SJSA1 (cell line): Measurements from ENCODE around the gene PIGO. TPM values are rescaled to one million over a fixed set of nuclear protein-coding genes. Genes with fewer than 3 reads are reported as not detected.

ENCODE experiments used
- DNase-seq, 2 experiments: peaks; one replicate each; pipeline ENCODE4 v3.0.0-alpha.2; 2015 to 2020; ENCODE audit warnings: low spot score in 2 of 2, low read depth in 1 of 2
- H3K27ac ChIP-seq: fragments of 250-450 bp; sonication (Bioruptor Pico); 2 replicates; pipeline ENCODE4 v1.5.1; 2020; ENCODE audit warnings: mild to moderate bottlenecking, moderate library complexity
- H3K27me3 ChIP-seq: fragments of 250-450 bp; sonication (Bioruptor Pico); replicated peaks from 2 replicates; pipeline ENCODE4 v1.5.1; 2020; ENCODE audit warnings: mild to moderate bottlenecking, moderate library complexity
- H3K36me3 ChIP-seq: fragments of 250-450 bp; sonication (Bioruptor Pico); 2 replicates; pipeline ENCODE4 v1.5.1; 2020; ENCODE audit warnings: mild to moderate bottlenecking
- H3K4me1 ChIP-seq: fragments of 250-450 bp; sonication (Bioruptor Pico); replicated peaks from 2 replicates; pipeline ENCODE4 v1.6.1; 2021; ENCODE audit warnings: mild to moderate bottlenecking
- H3K4me3 ChIP-seq: fragments of 250-450 bp; sonication (Bioruptor Pico); 2 replicates; pipeline ENCODE4 v1.5.1; 2020; ENCODE audit warnings: mild to moderate bottlenecking
- H3K9me3 ChIP-seq: fragments of 250-450 bp; sonication (Bioruptor Pico); replicated peaks from 2 replicates; pipeline ENCODE4 v1.5.1; 2020; ENCODE audit warnings: mild to moderate bottlenecking
- total RNA-seq: library from RNA; depleted of rRNA; stranded (reverse); fragments of >200 nt; shearing (Covaris generic); gene quantifications from 2 replicates; pipeline ENCODE4 v1.2.3, GENCODE V29; 2014

Gene PIGO
- total RNA-seq, 1 experiment from 2014 or later: 7.1 TPM

GRCh38 chr9:35111001-35111933, 14.9 kb upstream of the PIGO start:
- Histone ChIP-seq H3K27me3 (no peaks in the 10 kb centered on the region), H3K27ac (peak overlapping the region; percentile 70), H3K4me1 (peaks cover 41% of the 10 kb centered on the region), H3K36me3 (no peaks in the 10 kb centered on the region; the same call in 1 of the 2 replicates), H3K4me3 (peak overlapping the region; percentile 61), H3K9me3 (no peaks in the 10 kb centered on the region)
- peak; percentile 81 to 95 for DNase-seq

DNA sequence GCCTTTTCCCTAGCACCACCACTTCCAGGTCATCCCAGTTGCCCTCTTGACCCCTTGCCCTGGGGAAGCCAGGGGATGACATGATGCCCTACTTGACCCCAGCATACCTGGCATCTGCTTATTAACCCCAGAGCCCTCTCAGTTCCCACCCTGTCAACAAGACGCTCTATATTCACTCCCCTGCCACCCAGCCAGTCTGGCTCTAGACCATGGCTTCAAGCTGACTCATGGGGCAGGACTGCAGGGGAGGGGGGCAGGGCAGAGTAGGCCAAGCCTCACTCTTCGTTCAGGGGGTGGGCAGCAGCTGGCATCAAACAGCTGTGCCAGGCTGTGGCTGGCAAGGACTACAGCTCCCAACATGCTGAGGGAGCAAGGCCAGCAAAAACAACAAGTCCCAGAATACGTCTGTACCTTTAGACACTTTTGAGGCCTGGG, 14.0 kb upstream of the PIGO start:
- H3K36me3 ChIP-seq: no peaks in the 10 kb centered on the region; the same call in 1 of the 2 replicates
- peak overlapping the region; percentile 61 for H3K4me3 ChIP-seq
- H3K27ac ChIP-seq: no peak overlapping the region
- H3K4me1 ChIP-seq: peaks cover 40% of the 10 kb centered on the region
- DNase-seq: peak; percentile 31 to 59
- no peaks in the 10 kb centered on the region for H3K9me3 ChIP-seq
- no peaks in the 10 kb centered on the region for H3K27me3 ChIP-seq

GRCh38 chr9:35108946-35109575, 12.7 kb upstream of the PIGO start:
- H3K4me3 ChIP-seq: no peak overlapping the region

DNA sequence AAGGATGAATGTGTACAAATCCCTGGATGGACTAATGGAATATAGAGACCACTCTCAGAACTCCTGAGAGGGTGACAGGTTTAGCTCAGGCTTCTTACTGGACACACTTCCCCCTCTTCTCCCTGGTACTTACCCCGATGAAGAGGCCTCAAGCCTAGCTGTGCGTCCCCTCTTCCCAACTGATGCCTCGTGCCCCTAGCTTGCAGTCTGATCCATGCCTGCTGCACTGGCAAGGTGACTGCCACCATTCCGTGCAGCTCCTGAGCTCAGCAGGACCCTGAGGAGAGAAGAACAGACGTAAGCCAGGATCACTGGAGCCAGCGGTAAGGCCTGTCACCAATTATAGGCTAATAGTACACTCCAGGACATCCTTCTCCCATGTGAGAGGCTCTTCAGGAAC, 12.1 kb upstream of the PIGO start:
- peaks cover 24% of the 10 kb centered on the region for H3K4me1 ChIP-seq
- H3K36me3 ChIP-seq: no peaks in the 10 kb centered on the region; the same call in 1 of the 2 replicates
- H3K27ac ChIP-seq: no peak overlapping the region
- no peaks in the 10 kb centered on the region for H3K9me3 ChIP-seq
- H3K4me3 ChIP-seq: no peak overlapping the region
- H3K27me3 ChIP-seq: no peaks in the 10 kb centered on the region
- no peak for DNase-seq

More at GRCh38 chr9:35108946-35109575, 12.7 kb upstream of the PIGO start:
- Histone ChIP-seq H3K4me1 (peaks cover 27% of the 10 kb centered on the region), H3K36me3 (no peaks in the 10 kb centered on the region; the same call in 1 of the 2 replicates), H3K27ac (no peak overlapping the region), H3K27me3 (no peaks in the 10 kb centered on the region), H3K9me3 (no peaks in the 10 kb centered on the region)
- no peak for DNase-seq

DNA sequence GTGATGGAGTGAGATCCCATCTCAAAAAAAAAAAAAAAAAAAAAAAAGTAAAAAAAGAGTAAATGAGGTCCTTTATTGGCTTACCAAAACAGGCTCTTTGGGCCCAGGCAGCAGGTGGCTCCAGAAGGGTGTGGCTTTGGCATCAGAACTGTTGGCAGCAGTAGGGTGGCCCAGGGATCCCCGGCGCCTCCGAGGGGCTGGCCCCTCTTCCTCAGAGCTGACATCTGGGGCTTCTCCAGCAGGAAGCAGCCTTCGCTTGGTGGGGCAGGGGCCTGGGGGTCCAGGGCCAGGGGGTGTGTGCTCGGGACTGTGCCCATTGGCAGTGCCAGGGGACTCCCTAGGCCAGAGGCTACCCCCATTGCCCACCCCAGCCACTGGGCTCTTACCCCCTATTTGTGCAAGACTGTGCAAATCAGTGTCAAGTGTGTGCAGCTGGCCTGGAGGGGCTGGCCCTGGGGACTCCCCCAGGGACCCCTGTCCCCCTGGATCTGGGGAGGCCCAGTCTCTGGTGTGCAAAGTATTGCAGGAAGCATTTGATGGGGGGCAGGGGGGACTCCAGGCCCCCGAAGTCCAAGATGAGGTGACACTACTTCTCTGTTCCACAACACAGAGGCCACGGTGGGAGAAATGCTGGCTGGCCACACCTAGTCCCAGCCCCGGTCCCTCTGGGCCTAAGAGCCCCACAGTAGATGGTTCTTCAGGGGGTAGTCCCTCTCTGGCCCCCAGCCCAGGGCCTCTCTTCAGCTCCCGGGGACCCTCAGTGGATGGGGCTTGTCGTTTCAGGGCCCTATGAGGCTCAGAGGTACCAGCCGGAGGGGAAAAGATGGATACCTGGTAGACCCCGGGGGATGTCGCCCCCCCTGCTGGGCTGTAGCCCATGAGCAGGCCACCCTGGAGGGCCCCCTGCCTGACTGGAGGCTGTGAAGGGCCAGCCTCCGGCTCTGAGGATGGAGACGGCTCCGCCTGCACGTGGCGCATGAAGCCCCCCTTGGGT, 11.2 kb upstream of the PIGO start:
- no peaks in the 10 kb centered on the region; the same call in 1 of the 2 replicates for H3K36me3 ChIP-seq

DNA sequence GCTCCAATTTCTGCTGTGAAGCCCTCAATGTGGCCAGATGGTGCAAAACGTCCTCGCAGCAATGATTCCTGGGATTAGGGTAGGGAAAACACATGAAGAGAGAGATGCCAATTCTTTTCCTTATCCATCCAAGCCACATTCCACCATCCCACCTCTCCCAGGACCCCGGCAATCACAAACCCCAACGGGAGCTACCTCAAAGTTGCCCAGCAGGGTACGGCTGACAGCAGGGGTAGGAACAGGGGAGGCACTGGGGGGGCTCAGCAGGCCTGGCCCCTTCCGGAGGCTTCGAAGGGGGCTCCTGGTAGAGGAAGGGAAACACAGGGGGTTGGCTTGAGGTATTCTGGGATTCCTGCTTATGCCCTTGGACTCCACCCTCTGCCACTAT, 9.9 kb upstream of the PIGO start:
- H3K4me3 ChIP-seq: no peak overlapping the region

More for the DNA sequence above, 11.2 kb upstream of the PIGO start:
- H3K27me3 ChIP-seq: no peaks in the 10 kb centered on the region
- DNase-seq: no peak
- no peak overlapping the region for H3K4me3 ChIP-seq
- H3K27ac ChIP-seq: no peak overlapping the region
- peaks cover 26% of the 10 kb centered on the region for H3K4me1 ChIP-seq
- H3K9me3 ChIP-seq: no peaks in the 10 kb centered on the region

GRCh38 chr9:35105571-35106342, 9.4 kb upstream of the PIGO start:
- Histone ChIP-seq H3K36me3 (peaks cover 3% of the 10 kb centered on the region; the same call in 1 of the 2 replicates), H3K27ac (no peak overlapping the region), H3K9me3 (no peaks in the 10 kb centered on the region), H3K27me3 (no peaks in the 10 kb centered on the region), H3K4me1 (peaks cover 17% of the 10 kb centered on the region), H3K4me3 (no peak overlapping the region)
- no peak for DNase-seq

More for the DNA sequence above, 9.9 kb upstream of the PIGO start:
- DNase-seq: no peak
- no peaks in the 10 kb centered on the region for H3K9me3 ChIP-seq
- peaks cover 22% of the 10 kb centered on the region for H3K4me1 ChIP-seq
- H3K27ac ChIP-seq: no peak overlapping the region
- H3K27me3 ChIP-seq: no peaks in the 10 kb centered on the region
- H3K36me3 ChIP-seq: peaks cover 3% of the 10 kb centered on the region; the same call in 1 of the 2 replicates

DNA sequence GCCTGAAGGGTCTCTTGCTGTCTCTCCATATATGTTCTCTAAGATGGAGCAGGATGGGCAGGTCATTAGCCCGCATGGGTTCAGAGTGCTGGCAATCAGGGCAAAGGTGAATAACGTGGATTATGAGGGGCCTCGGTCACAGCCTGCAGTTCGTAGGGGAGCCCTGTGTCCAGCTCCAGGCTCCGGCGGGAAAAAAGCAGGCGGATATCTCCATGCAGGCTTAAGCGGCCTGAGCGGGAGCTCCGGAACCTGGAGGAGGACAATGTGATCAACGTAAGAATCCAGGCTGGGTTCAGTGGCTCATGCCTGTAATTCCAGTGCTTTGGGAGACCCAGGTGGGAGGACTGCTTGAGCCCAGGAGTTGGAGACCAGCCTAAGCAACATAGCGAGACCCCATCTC, 8.7 kb upstream of the PIGO start:
- no peaks in the 10 kb centered on the region for H3K9me3 ChIP-seq
- H3K27ac ChIP-seq: no peak overlapping the region
- H3K27me3 ChIP-seq: no peaks in the 10 kb centered on the region
- H3K4me3 ChIP-seq: no peak overlapping the region
- H3K4me1 ChIP-seq: peaks cover 11% of the 10 kb centered on the region
- H3K36me3 ChIP-seq: peaks cover 9% of the 10 kb centered on the region; the same call in 1 of the 2 replicates
- DNase-seq: no peak

DNA sequence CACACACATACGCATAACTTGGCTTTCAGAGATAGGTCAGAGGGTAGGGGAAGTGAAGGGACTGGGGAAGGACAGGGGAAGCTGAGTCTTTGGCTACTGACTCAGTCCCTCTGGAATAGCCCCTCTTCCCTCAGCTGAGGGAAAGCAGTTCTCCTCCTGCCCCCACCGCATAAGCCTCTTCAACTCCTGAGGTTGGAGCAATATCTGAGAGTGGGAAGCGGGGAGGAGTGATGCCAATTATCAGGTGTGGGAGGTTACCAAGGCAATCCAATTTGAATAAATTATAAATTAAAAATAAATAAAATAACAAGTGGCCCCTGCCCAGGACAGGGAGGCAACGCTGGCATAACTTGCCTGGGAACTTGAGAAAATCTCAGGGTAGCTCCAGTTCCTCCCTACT, 8.2 kb upstream of the PIGO start:
- no peak overlapping the region for H3K27ac ChIP-seq
- no peak for DNase-seq
- peaks cover 9% of the 10 kb centered on the region; the same call in 1 of the 2 replicates for H3K36me3 ChIP-seq
- peaks cover 9% of the 10 kb centered on the region for H3K4me1 ChIP-seq
- H3K9me3 ChIP-seq: no peaks in the 10 kb centered on the region
- H3K4me3 ChIP-seq: no peak overlapping the region
- no peaks in the 10 kb centered on the region for H3K27me3 ChIP-seq

DNA sequence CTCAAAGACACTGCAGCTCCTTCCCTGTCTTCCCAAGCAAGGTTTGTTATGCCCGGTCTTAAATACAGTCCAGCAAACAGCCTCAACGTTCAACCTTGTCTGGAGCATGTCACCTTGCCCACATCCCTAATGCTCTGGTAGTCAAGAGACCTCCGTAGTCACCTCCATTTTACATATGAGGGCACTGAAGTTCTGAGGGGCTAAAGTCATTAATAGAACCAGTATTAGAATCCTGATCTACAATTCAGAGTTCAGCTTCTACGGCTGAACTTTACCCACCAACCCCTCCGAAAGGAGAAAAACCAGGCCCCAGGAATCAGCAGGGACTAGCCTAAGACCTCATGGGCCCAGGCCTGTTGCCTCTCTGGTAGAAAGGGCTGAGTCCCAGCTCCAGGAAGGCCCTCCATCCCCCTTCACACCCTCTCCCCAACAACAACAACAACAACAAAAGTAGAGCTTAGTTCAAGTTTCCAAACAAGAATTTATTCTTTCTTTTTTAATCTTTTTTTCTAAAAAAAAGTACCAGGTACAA, 7.3 kb upstream of the PIGO start:
- peaks cover 9% of the 10 kb centered on the region for H3K4me1 ChIP-seq
- peak overlapping the region; percentile 79 for H3K27ac ChIP-seq
- peaks cover 9% of the 10 kb centered on the region; the same call in 1 of the 2 replicates for H3K36me3 ChIP-seq
- DNase-seq: no peak
- peak overlapping the region; percentile 52 for H3K4me3 ChIP-seq
- H3K27me3 ChIP-seq: no peaks in the 10 kb centered on the region
- no peaks in the 10 kb centered on the region for H3K9me3 ChIP-seq

DNA sequence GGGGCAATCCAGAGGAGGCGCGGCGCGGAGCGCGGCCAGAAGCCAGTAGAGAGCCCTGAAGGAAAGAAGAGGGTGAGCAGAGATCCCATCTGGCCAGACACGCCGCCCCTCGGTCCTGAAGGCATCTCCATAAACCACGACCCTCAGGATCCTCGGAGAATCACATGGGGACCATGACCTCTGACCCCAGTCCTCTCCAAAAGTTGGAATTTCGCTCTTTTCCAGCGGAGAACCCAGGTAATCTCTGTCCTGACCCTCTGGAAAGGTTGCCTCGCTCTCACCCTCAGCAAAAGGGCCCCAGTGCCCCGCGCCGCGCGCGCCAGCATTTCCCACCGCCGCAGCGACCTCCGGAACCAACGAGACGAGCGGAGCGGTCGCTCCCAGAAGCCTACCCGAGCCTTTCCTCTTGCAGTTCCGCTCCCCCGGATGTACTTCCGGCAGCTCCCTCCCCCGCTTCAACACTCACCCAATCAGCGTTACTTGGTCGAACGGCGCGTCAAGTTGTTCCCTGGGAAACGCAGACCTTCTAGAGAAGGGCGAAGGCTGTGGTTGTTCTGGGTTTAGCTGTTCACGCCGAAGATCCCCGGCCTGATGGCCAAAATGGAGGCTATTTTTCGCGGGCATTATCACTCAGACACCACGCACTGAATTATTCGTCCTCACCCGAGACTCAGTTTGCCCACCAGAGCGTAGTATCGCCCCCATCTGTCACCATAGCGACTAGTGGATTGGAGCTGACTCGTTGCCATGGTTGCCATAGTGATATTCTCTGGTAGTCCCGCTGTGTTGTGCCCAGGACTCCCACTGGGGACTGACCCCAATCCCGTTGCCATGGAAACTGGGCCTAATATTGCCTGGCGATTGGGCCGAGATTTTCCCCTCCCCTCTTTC, 6.6 kb upstream of the PIGO start, which contains the start of gene STOML2:
STOML2 (minus strand) TSS at position 363 of the 891 bp plus-strand sequence; CDS start at position 326, 37 bp downstream.
- peaks cover 9% of the 10 kb centered on the region; the same call in 1 of the 2 replicates for H3K36me3 ChIP-seq
- H3K4me1 ChIP-seq: peaks cover 9% of the 10 kb centered on the region
- no peaks in the 10 kb centered on the region for H3K27me3 ChIP-seq
- H3K9me3 ChIP-seq: no peaks in the 10 kb centered on the region
- H3K27ac ChIP-seq: peak within 1 kb of the TSS; percentile 79
- peak; percentile 78 to 89 for DNase-seq
- H3K4me3 ChIP-seq: peak within 1 kb of the TSS; percentile 52
